Fibroblast of skin of left quadriceps (primary cell): ENCODE measurements around the gene USP17L24.
"Not testable (repeated sequence)": the region's sequence is repeated elsewhere in the genome, so short reads cannot be mapped to it uniquely, and the experiment has no call there.

Source experiments
- DNase-seq, 2 experiments: peaks; one replicate each; pipeline ENCODE4 v3.0.0-alpha.2; 2013; ENCODE audit warnings: low read depth in 2 of 2

USP17L24 gene

GRCh38 chr4:9324865-9325264, at the start of gene USP17L24:
TSS of gene USP17L24 (plus strand) at chr4:9325165. CDS start at chr4:9325165, 0 bp downstream.
- not testable (repeated sequence) for DNase-seq

GRCh38 chr4:9324191-9324590, 774 bp upstream of the USP17L24 start:
- DNase-seq: not testable (repeated sequence)

- DNase-seq: not testable (repeated sequence)
Measured at GRCh38 chr4:9329611-9330010, 4.6 kb downstream of the USP17L24 start, which contains the start of gene USP17L25. TSS of gene USP17L25 (plus strand) at chr4:9329911. CDS start at chr4:9329911, 0 bp downstream.

- not testable (repeated sequence) for DNase-seq
Measured at GRCh38 chr4:9334358-9334757, 9.4 kb downstream of the USP17L24 start, which contains the start of gene USP17L26. TSS of gene USP17L26 (plus strand) at chr4:9334658. CDS start at chr4:9334658, 0 bp downstream.

GRCh38 chr4:9339103-9339502, 14.1 kb downstream of the USP17L24 start, which contains the start of gene USP17L5:
TSS of gene USP17L5 (plus strand) at chr4:9339403. CDS start at chr4:9339403, 0 bp downstream.
- DNase-seq: not testable (repeated sequence)

GRCh38 chr4:9343848-9344247, 18.9 kb downstream of the USP17L24 start, which contains the start of gene USP17L27:
TSS of gene USP17L27 (plus strand) at chr4:9344148. CDS start at chr4:9344148, 0 bp downstream.
- DNase-seq: not testable (repeated sequence)

- DNase-seq: not testable (repeated sequence)
Measured at GRCh38 chr4:9348593-9348992, 23.6 kb downstream of the USP17L24 start, which contains the start of gene USP17L28. TSS of gene USP17L28 (plus strand) at chr4:9348893. CDS start at chr4:9348893, 0 bp downstream.

GRCh38 chr4:9350866-9351265, 25.9 kb downstream of the USP17L24 start:
- not testable (repeated sequence) for DNase-seq

GRCh38 chr4:9353338-9353737, 28.4 kb downstream of the USP17L24 start, which contains the start of gene USP17L29:
TSS of gene USP17L29 (plus strand) at chr4:9353638. CDS start at chr4:9353638, 0 bp downstream.
- not testable (repeated sequence) for DNase-seq

- not testable (repeated sequence) for DNase-seq
Measured at GRCh38 chr4:9362829-9363228, 37.9 kb downstream of the USP17L24 start, which contains the start of gene USP17L30. TSS of gene USP17L30 (plus strand) at chr4:9363129. CDS start at chr4:9363129, 0 bp downstream.
